Measurements from ENCODE around the gene FLACC1. TPM values are rescaled to one million over a fixed set of nuclear protein-coding genes. Genes with fewer than 3 reads are reported as not detected.

FLACC1 gene
- total RNA-seq, 1 donor from 2014 or later: 3.6 TPM

DNA sequence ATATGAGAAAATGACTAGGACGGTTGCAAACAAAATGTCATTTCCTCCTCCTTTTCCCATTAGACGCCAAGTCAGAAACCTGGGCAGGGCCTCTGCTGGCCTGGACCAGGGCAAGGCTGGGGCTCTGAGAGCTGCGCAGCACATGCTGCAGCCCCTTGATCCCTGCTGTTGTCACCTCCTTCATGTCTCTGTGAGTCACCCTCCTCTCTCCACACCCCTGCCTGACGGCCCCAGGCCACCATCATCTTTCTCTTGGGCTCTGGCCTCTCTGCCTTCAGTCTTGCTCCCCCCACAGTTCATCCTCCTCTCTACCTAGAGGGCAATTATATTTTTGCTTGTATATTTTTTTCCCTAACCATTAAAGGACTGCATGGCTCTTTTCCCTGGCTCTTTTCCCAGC is 10.0 kb downstream of the FLACC1 start:
- TF ChIP-seq, protein P1, sequence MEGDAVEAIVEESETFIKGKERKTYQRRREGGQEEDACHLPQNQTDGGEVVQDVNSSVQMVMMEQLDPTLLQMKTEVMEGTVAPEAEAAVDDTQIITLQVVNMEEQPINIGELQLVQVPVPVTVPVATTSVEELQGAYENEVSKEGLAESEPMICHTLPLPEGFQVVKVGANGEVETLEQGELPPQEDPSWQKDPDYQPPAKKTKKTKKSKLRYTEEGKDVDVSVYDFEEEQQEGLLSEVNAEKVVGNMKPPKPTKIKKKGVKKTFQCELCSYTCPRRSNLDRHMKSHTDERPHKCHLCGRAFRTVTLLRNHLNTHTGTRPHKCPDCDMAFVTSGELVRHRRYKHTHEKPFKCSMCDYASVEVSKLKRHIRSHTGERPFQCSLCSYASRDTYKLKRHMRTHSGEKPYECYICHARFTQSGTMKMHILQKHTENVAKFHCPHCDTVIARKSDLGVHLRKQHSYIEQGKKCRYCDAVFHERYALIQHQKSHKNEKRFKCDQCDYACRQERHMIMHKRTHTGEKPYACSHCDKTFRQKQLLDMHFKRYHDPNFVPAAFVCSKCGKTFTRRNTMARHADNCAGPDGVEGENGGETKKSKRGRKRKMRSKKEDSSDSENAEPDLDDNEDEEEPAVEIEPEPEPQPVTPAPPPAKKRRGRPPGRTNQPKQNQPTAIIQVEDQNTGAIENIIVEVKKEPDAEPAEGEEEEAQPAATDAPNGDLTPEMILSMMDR (IDR thresholded peaks at IDR 0.05): no peak
- Histone ChIP-seq H3K36me3 (peaks cover 4% of the 10 kb centered on the region), H3K9me3 (no peaks in the 10 kb centered on the region), H3K4me3 (no peak overlapping the region), H3K27ac (no peak overlapping the region), H3K4me1 (no peaks in the 10 kb centered on the region), H3K27me3 (no peaks in the 10 kb centered on the region)
- DNase-seq (no peak), ATAC-seq (no peak)
- intact Hi-C loops (cut with DNase I): no loop called here

DNA sequence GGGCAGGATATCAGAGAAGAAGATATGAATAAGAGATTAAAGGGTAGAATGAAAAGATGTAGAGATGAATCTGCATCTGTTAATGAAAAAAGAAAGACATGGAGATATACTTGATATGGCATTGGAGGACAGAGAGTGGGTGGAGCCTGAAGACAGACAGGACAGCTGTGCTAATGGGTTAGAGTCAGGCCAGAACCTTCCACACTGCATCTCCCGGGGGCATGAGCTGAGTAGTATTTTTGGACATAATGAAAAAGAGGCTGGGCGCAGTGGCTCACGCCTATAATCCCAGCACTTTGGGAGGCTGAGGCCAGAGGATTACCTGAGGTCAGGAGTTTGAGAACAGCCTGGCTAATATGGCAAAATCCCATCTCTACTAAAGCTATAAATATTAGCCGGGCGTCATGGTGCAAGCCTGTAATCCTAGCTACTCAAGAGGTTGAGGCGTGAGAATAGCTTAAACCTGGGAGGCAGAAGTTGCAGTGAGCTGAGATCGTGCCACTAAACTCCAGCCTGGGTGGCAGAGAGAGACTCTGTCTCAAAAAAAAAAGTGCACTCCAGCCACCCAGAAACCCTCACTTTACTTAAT is 11.4 kb downstream of the FLACC1 start:
- no peak for ATAC-seq
- TF ChIP-seq, protein P1 (IDR thresholded peaks at IDR 0.05): no peak
- no peaks in the 10 kb centered on the region for H3K9me3 ChIP-seq
- intact Hi-C loops (cut with DNase I): no loop called here
- no peaks in the 10 kb centered on the region for H3K27me3 ChIP-seq
- no peaks in the 10 kb centered on the region for H3K4me1 ChIP-seq
- no peak overlapping the region for H3K27ac ChIP-seq
- no peak overlapping the region for H3K4me3 ChIP-seq
- no peak for DNase-seq
- H3K36me3 ChIP-seq: peaks cover 4% of the 10 kb centered on the region

DNA sequence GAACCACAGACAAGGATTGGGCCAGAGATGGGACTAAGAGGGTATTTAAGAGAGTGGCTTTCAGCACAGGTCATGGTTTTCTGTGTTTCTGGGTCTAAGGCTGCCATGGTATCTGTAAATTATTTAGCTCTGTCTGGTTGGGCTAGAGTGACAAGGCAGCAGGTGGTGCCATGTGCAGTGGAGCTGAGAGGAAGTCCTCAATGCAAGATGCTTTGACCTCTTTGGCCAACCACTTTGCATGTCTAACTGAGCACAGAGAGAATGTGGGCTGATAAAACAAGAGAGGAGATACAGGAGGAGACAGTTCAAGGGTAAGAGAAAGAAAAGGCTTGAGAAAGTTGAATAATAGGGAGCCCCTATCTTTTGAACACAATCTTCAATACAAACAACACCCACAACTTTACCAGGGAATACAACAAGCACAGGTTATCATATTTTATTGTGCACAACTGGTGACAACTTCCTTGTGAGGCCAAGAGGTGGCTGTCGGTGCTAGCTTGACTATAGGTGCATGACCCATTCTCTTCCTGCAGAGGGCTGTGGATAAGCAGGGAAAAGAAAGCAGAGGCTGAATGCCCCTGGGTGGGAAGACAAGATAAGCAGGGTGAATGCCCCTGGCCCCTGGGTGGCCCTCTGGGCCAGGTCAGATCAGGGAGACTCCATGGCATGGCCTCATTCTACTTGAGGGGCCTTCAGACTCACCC is 12.3 kb downstream of the FLACC1 start:
- intact Hi-C loops (cut with DNase I): no loop called here
- TF ChIP-seq, protein P1 (IDR thresholded peaks at IDR 0.05): no peak
- Histone ChIP-seq H3K27me3 (no peaks in the 10 kb centered on the region), H3K4me1 (no peaks in the 10 kb centered on the region), H3K4me3 (no peak overlapping the region), H3K9me3 (no peaks in the 10 kb centered on the region), H3K36me3 (peaks cover 4% of the 10 kb centered on the region), H3K27ac (no peak overlapping the region)
- ATAC-seq (no peak), DNase-seq (no peak)

DNA sequence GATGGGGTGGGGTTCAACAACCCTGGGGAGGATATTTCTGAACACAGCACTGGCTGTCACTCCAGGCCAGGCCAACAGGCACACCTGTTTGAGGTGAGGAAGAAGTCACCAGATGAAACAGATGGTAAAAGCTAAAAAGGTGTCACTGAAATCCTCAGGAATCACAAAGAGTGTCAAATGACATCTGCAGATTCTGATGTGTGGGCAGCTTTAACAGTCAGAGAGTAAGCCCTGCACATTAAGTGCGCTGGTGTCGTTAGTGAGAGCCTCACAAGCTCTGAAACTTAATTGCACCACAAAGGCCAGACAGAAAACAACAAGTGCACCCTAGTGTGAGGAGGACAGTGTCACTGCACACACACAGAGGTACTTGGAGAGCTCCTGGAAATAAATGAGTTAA is 13.6 kb downstream of the FLACC1 start:
- TF ChIP-seq, protein P1 (IDR thresholded peaks at IDR 0.05): no peak
- Histone ChIP-seq H3K4me1 (no peaks in the 10 kb centered on the region), H3K9me3 (no peaks in the 10 kb centered on the region), H3K4me3 (no peak overlapping the region), H3K36me3 (peaks cover 4% of the 10 kb centered on the region), H3K27me3 (no peaks in the 10 kb centered on the region), H3K27ac (no peak overlapping the region)
- no peak for ATAC-seq
- DNase-seq: no peak
- intact Hi-C loops (cut with DNase I): no loop called here

DNA sequence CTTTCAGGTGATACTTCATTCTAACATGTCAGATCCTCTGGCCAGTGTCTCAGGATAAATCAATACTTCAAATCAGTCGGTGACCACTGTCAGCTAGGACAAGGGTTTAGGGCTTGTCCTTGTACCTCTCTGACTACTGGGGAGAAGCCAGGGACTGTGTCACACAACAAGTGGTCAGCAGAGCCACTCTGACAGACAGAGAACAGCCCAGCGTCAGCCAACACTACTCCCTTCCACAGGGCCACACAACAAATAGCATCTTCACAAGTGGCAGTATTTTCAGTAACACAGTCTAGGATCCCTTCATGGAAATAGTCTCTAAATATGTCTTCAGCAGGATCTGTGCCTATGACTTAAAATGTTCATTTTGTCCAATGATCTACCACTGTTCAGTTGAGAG is 14.2 kb downstream of the FLACC1 start:
- Histone ChIP-seq H3K36me3 (peaks cover 4% of the 10 kb centered on the region), H3K27ac (no peak overlapping the region), H3K27me3 (no peaks in the 10 kb centered on the region), H3K4me1 (no peaks in the 10 kb centered on the region), H3K9me3 (no peaks in the 10 kb centered on the region), H3K4me3 (no peak overlapping the region)
- DNase-seq: no peak
- intact Hi-C loops (cut with DNase I): no loop called here
- ATAC-seq: no peak
- TF ChIP-seq, protein P1 (IDR thresholded peaks at IDR 0.05): no peak

Measured in upper lobe of right lung (tissue), 1 donor.